GM10266 (cell line): ENCODE measurements around the gene DCDC1.
A peak's percentile ranks its signal among the peaks of the same experiment; 100 is the strongest.

Source experiments
- DNase-seq: peaks from one replicate; pipeline ENCODE4 v3.0.0; 2012; ENCODE audit errors: extremely low spot score
- TF ChIP-seq, protein P1 (sequence below): IDR thresholded peaks from 2 replicates; pipeline ENCODE4 v1.5.1; 2012; ENCODE audit warnings: mild to moderate bottlenecking, low read depth; ENCODE audit not compliant: control insufficient read depth, insufficient read depth; ENCODE audit errors: missing control alignments

DCDC1 gene

GRCh38 chr11:31412946-31413345, 43.4 kb upstream of the DCDC1 start:
- TF ChIP-seq, protein P1, sequence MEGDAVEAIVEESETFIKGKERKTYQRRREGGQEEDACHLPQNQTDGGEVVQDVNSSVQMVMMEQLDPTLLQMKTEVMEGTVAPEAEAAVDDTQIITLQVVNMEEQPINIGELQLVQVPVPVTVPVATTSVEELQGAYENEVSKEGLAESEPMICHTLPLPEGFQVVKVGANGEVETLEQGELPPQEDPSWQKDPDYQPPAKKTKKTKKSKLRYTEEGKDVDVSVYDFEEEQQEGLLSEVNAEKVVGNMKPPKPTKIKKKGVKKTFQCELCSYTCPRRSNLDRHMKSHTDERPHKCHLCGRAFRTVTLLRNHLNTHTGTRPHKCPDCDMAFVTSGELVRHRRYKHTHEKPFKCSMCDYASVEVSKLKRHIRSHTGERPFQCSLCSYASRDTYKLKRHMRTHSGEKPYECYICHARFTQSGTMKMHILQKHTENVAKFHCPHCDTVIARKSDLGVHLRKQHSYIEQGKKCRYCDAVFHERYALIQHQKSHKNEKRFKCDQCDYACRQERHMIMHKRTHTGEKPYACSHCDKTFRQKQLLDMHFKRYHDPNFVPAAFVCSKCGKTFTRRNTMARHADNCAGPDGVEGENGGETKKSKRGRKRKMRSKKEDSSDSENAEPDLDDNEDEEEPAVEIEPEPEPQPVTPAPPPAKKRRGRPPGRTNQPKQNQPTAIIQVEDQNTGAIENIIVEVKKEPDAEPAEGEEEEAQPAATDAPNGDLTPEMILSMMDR: no peak
- DNase-seq: no peak

DNA sequence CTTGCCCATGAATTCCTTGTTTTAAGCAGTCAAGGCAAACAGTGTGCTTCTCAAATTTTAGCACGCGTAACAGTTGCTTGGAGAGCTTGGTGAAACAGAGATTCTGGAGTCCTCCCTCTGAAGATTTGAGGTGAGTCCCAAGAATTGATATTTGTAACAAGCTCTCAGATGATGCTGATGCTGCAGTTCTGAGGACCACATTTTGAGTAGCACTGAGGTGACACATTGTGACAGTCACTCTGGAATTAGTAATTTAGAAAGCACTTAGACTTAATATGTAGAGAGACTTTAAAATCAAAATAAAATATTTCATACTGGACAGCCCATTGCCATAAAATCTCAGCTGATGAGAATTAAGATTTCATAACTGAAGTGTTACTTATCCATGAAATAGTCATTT, 38.7 kb upstream of the DCDC1 start:
- TF ChIP-seq, protein P1: no peak
- DNase-seq: no peak

DNA sequence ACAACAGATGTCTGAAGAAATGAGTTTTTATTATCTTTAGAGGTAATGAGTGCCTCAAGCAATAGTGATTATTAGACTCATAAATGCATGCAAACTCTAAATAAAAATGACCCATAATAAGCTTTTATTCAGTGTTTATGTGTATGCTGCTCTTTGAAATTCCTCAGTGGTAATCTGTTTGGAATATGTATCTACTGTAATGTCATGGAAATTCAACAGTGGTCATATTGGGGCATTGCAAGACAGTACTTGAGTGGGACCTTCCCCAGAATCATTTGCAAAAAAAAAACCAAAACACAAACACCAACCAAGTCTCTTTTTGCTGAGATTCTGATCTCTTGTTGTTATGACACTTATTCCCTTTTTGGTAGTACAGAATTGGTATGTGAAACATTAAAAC, 35.1 kb upstream of the DCDC1 start:
- TF ChIP-seq, protein P1: no peak
- DNase-seq: no peak

GRCh38 chr11:31397239-31397834, 27.8 kb upstream of the DCDC1 start:
- peak; percentile 12 for DNase-seq
- TF ChIP-seq, protein P1: peak; percentile 38

- TF ChIP-seq, protein P1: no peak
- DNase-seq: no peak
Observed at GRCh38 chr11:31387379-31387778, 17.8 kb upstream of the DCDC1 start.

GRCh38 chr11:31383116-31383515, 13.6 kb upstream of the DCDC1 start:
- DNase-seq: no peak
- TF ChIP-seq, protein P1: no peak

- DNase-seq: no peak
- TF ChIP-seq, protein P1: no peak
Observed at GRCh38 chr11:31375879-31376278, 6.3 kb upstream of the DCDC1 start.
